ENCODE results near the gene MICAL2.

DNA sequence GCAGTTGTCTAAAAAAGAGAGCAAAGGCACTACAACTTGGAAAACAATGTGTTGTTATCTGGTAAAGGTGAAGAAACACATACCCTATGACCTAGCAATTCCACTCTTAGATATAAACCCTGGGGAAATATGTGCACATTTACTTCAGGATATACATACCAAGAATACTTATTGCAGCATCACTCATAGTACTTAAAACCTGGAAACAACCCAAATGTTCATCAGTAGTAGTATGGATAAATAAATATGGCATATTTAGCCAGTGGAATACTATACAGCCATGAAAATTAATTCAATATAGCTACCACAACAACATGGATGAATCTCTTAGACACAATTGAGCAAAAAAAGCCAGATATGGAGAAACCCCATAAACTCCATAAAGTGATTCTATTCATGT is 26.1 kb upstream of the MICAL2 start:
- TF ChIP-seq TCF12 (IDR thresholded peaks at IDR 0.05; ENCODE audit: low read depth, low read length): no peak
- no peak for TF ChIP-seq EZH2 (IDR thresholded peaks at IDR 0.05; ENCODE audit: low read depth, low read length, severe bottlenecking)
- no peak for TF ChIP-seq TAF1 (IDR thresholded peaks at IDR 0.05; ENCODE audit: low read depth, low read length)
- TF ChIP-seq RBBP5 (IDR thresholded peaks at IDR 0.05; ENCODE audit: borderline replicate concordance, low read depth, low read length): no peak
- no peak for TF ChIP-seq KDM5A (IDR thresholded peaks at IDR 0.05; ENCODE audit: low read length)
- TF ChIP-seq, protein P1, sequence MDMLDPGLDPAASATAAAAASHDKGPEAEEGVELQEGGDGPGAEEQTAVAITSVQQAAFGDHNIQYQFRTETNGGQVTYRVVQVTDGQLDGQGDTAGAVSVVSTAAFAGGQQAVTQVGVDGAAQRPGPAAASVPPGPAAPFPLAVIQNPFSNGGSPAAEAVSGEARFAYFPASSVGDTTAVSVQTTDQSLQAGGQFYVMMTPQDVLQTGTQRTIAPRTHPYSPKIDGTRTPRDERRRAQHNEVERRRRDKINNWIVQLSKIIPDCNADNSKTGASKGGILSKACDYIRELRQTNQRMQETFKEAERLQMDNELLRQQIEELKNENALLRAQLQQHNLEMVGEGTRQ (IDR thresholded peaks at IDR 0.05; ENCODE audit: low read length): no peak
- TF ChIP-seq CBX5 (IDR thresholded peaks at IDR 0.05; ENCODE audit: low read depth, low read length): no peak
- TF ChIP-seq CEBPB (IDR thresholded peaks at IDR 0.05; ENCODE audit: low read depth, low read length): no peak

All from H1 (cell line).